Activated CD8-positive, alpha-beta memory T cell treated with anti-CD3 and anti-CD28 coated beads, Interleukin-2, amount 50 U/mL, for 24 hours (primary cell): ENCODE results near the gene C10orf120.

Source experiments
- DNase-seq: peaks from one replicate; pipeline ENCODE4 v3.0.0-alpha.2; 2020; ENCODE audit errors: extremely low read depth

Gene C10orf120

DNA sequence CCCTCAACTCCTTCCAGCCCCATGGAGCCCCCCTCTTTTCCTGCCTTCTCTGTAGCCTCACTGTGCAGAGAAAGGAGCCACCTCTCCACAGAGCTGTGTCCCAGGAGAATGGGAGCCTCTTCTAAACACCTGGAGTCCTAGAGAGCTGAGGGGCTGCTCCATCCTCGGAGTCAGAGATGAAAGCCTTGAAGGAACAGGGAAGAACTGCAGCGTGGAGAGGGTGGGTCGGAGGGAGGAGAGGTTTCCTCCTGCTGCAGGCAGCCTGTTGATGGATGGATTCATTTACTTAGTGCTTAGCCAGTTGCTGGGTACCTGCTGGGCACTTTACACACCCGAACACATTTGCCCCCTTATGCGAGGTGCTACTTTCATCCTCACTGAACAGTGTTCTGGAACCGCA, 39.0 kb downstream of the C10orf120 start:
- no peak for DNase-seq

DNA sequence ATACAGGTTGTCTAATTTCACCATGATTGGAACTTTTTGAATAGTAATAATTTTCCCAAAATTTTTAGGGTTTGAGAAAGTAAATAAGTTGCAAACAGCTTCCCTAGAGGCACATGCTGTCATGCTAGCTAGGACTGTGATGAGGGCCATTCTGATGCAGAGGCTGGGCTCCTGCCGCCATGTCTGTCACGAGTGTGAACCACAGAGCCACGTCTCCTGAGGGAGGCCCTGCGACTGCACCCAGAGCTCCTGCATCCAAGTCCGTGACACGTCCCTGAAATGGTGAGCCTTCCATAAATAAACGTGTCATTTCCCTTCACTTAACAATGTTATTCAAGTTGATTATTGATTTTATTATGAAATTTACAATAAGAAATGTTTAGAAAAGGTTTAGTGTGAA, 40.0 kb downstream of the C10orf120 start:
- DNase-seq: no peak

DNA sequence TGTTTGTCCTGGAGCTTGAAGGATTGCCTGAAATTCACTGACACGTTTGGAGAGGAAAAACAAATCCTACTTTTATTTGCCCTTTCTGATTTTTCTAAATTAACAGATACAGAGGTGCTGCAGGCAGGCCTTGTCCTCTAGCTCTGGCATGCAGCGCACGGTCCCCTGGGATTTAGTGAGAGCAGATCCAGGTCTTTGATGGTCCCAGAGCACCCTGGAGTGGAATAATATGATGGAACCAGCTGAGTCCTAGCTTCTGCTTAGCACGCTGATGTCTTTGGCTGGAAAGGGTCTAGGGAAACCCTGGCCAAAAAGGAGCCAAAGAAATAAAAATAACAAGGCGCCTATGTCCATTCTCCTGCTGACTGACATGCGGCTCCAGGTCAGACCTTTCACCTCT, 40.5 kb downstream of the C10orf120 start:
- DNase-seq: no peak

DNA sequence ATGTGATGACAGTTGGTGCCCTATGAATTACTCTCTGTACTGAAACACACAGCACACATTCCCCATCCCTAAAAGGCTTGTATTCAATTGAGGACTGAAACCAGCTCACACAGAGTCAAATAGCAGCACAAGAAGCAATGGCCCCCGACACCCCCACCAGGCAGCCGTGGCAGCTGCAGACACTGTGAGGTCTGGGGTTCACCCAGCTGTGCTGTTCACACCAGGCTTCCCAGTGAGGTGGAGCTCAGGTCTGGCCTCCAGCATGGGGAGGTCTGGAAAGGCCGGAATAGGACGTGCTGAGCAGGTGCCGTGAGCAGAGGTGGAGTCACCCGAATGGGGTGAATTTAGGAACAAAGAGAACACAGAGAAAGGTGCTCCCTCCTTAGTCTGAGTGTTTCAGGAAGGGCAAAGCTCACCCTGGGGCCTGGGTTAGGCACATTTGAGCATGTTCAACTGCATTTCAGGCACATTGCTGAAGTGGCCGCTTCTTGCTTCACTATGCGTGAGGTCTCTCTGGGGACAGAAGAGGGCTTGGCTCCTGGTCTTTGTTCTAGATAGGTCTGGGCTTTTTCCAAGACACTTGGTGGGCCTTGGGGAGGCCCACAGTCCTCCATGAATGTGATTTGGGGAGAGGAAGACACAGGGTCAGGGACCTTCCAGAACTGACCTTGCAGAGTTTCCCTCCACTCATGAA, 41.1 kb downstream of the C10orf120 start:
- DNase-seq: no peak

DNA sequence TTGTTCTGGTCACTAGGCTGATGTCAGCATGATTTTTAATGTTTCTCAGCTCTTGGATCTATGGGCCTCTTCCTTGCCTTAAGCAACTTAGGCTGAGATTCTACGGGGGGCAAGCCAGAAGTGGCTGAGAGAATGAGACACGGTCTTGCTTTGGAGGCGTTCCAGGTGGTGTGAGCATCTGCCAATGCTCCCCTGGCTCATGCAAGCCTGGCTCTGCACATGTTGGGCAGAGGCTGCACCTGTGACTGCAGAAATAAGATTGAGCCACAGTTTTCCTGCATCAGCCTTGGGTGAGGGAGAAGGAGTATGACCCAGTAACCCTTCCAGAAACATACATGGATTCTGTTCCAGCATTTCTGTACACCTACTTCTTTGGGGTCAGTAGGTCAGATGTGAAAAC, 41.9 kb downstream of the C10orf120 start:
- no peak for DNase-seq

DNA sequence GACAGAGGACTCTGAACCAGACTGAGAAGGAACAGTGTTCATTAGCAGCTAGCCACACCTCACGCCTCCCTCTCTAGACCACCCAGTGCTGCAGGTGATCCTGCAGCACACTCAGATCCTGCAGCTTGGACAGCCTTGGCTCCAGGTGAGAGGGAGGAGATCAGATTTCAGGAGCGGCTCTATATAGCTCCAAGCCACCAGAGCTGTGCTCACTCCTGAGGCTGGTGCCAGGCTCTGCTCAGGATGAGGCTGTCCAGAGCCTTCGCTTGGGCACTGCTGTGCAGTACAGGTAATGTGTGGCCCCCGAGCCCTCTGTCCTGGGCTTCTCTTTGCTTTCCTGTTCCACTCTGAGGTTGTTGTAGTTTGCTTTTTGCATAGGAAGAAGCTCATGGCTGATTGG, 42.4 kb downstream of the C10orf120 start:
- DNase-seq: no peak

DNA sequence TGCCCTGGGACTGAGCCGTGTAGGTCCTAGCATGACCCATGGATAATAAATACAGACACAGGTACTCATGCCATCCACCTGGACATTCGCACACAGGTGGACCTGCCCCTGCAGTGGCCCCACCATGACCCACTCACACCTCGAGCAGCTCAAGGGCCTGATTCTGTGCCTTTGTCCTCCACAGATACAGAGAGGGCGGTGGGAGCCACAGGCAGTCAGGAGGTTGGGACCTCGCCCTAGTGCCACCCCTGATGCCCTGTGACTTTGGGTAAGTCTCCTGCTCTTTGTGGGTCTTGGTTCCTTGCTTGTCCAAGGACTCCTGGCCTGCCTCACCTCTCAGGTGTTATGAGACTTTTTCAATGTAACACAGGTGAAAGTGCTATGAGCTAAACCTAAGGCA, 42.9 kb downstream of the C10orf120 start:
- DNase-seq: no peak

DNA sequence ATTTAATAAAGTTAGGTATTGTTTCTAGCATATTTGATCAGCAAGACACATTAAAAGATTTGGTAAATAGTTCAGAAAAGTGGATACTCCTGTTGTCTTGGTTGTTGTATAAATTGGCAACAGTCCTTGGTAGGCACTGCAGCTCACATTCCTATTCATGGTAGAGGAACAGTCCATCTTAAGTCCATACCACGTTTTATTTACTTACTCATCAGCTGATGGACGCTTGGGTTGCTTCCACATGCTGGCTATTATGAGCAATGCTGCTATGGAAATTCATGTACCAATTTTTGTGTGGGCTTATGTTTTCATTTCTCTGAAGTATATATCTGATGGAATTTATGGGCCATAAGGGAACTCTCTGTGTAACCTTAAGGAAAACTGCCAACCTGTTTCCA, 43.3 kb downstream of the C10orf120 start:
- DNase-seq: no peak

DNA sequence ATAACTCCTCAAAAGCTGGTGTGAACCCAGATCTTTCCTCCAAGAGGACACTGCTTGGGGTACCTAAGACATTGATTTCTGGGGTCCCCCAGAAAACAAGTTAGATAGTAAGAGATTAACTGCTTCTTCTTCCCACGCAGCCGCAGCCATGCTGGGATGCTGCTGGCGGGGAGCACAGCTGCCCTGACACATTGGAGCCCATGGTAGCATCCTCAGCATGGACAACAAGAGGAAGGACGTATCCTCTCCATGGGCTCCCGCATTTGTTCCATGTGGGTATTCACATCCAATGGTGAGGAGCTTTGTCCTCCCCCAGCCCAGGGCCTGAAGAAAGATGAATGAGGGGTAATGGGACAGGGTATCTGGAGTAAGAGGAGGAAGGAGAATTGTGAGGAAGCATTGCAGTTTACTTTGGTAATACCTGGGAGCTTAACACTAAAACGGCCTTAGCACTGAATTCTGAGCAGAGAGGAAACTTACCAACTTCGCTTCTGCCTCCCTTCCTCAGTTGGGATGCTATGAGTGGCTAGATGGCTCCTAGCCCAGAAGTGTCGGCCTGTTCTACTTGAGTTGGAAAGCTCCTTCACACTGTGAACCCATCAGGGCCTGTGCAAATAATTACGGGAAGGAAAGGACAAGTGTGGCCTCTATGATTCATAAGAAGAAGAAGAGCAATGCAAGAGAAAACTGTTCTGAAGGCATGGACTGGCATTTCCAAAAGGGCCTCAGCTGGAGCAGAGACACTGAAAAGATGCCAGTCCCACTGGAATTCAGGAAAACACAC, 43.9 kb downstream of the C10orf120 start:
- no peak for DNase-seq

DNA sequence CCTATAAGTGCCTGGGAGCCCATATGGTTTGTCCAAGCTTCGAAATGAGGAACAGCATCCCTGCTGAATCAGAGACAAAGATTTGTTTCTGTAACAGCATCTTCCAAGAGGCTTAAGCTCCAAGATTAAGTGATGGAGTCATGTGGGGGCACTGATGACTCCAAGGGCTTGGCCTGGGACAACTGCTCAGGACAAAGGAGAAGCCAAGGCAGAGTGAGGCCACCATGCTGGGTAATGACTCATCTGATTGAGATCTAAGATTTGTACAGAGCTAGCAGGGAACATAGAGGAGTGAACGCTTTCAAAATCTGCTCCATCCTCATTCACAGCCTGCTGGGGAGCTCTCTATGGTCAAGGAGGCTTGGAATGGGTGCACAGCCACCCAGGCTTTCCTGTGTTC, 49.3 kb downstream of the C10orf120 start:
- DNase-seq: no peak

DNA sequence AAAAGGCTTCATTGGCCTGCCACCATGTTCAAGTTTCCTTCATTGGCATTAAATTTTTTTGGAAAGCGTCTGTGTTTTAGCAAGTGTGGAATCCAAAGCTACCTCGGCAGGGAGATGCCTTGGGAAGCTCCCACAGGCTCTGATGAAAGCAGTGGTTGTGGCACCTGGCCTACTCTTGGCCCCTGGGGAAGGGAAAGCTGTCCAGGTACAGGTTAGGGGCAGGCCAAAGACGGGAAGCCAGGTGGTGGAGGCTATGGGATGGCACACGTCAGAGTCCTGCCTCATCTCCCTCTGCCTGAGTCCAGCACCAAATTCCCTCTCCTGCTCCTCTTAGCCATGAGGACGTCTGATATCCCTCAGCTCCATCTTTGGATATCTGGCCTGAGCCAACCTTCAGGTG, 49.7 kb downstream of the C10orf120 start:
- DNase-seq: no peak

DNA sequence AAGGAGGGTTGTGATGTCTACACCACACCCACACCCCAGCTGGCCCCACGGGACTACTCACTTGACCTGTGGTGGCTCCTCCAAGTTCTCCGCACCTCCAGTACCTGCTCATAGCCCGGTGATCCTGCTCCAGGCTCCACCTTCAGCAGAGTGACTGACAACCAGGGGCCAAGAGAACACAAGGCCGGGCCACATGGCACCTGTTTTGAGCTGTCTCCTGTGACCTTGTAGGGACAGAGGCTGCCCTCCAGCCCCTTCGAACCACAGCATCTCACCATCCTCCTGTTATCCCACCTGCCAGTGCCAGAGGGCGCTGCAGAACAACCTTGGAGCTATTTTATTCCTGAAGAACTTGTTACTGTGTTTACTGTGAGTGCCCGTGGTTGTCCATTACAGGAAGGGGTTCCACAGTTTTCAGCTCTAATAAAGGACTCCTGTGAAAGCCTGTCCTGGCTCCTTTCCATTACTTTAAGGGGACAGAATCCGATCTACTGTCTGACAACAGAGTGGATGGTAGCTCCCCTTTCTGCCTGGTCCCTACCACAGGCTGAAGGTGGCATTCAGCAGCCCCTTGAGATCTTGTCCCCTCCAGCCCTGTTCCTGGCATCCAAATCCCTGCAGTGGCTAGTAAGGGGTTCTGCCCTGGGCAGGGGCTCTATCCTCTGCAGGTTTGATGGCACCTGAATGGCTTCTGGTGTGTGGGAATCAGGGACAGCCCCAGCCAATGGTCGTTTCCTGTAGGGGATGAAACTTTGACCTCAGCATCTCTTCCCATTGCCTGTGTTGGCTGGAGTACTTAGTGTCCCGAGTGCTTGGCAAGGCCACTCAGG, 50.8 kb downstream of the C10orf120 start:
- DNase-seq: no peak
